ENCODE measurements around the gene BGN.

The BGN gene

GRCh38 chrX:153494541-153495361 lies at the start of gene BGN:
Gene BGN (plus strand): TSS chrX:153494980. CDS start chrX:153504632, 9,652 bp downstream.
- DNase-seq: peak; percentile 41

GRCh38 chrX:153445106-153445855 lies 49.5 kb upstream of the BGN start:
- DNase-seq: no peak

GRCh38 chrX:153445856-153446635 lies 48.7 kb upstream of the BGN start, which contains the start of gene TREX2:
Gene TREX2 (minus strand): TSS chrX:153446056. CDS start chrX:153445430, 626 bp downstream.
- DNase-seq: no peak

- no peak for DNase-seq
These were observed 48.2 kb upstream of the BGN start for GRCh38 chrX:153446636-153446936.

GRCh38 chrX:153446950-153447580 lies 47.7 kb upstream of the BGN start:
- no peak for DNase-seq

GRCh38 chrX:153447581-153447960 lies 47.2 kb upstream of the BGN start:
- no peak for DNase-seq

GRCh38 chrX:153448556-153449367 lies 46.0 kb upstream of the BGN start:
- DNase-seq: no peak

- DNase-seq: no peak
These were observed 45.2 kb upstream of the BGN start for GRCh38 chrX:153449368-153450113.

- no peak for DNase-seq
These were observed 44.4 kb upstream of the BGN start for GRCh38 chrX:153450114-153450948.

GRCh38 chrX:153450949-153451277 lies 43.9 kb upstream of the BGN start:
- no peak for DNase-seq

GRCh38 chrX:153454901-153455550 lies 39.8 kb upstream of the BGN start:
- DNase-seq: no peak

GRCh38 chrX:153455571-153455970 lies 39.2 kb upstream of the BGN start:
- DNase-seq: no peak

GRCh38 chrX:153456161-153456560 lies 38.6 kb upstream of the BGN start:
- no peak for DNase-seq

- no peak for DNase-seq
These were observed 38.1 kb upstream of the BGN start for GRCh38 chrX:153456704-153457103.

- no peak for DNase-seq
These were observed 37.5 kb upstream of the BGN start for GRCh38 chrX:153457136-153457825.

GRCh38 chrX:153457827-153458466 lies 36.8 kb upstream of the BGN start:
- DNase-seq: no peak

- DNase-seq: no peak
These were observed 36.3 kb upstream of the BGN start for GRCh38 chrX:153458476-153458875.

GRCh38 chrX:153459986-153460385 lies 34.8 kb upstream of the BGN start:
- DNase-seq: no peak

GRCh38 chrX:153460826-153461225 lies 34.0 kb upstream of the BGN start:
- DNase-seq: peak; percentile 69

Measured in CD4-positive, alpha-beta T cell treated with Interleukin-17A for 4 hours (primary cell).